DOHH2 (cell line): ENCODE results near the gene SIGLEC7.

ENCODE experiments used
- EZH2phosphoT487 ChIP-seq: fragments of 200-600 bp; sonication (generic); IDR thresholded peaks from 2 replicates; pipeline ENCODE4 v1.6.1; 2017; ENCODE audit warnings: borderline replicate concordance, mild to moderate bottlenecking, antibody characterized with exemption, low read length, moderate library complexity, mixed read lengths
- TF ChIP-seq, protein P1 (sequence below): fragments of 200-600 bp; sonication (generic); IDR thresholded peaks from one replicate; pipeline ENCODE4 v1.5.1; 2014; ENCODE audit warnings: antibody characterized with exemption, mild to moderate bottlenecking, low read depth, low read length; ENCODE audit not compliant: poor library complexity, severe bottlenecking

DNA sequence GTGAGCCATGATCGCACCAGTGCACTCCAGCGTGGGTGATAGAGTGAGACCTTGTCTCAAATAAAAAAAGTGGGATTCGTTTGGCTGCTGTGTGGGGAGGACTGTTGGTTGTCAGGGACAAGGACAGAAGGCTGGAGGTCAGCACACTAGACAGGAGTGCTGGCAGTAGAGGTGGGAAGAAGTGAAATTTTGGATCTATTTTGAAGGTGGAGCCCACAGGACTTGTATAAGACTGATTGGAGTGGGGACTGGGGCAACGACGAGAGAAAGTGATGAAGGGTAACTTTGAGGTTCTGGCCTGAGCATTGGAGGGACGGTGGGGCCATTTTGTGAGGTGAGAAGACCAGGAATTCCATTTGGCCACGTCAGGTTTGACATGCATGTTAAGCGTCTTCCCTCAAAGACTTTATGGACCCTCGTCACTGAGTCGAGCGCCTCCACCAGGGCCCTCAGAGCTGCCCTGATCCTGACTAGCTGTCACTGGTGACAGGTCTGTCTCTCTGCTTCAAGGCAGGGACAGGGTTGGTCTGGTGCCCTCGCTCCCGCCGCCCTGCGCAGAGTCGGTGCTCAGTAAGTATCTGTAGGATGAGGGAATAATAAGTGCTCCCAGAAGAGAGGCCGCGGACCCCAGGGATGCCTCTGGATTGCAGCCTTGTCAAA is 34.6 kb upstream of the SIGLEC7 start:
- TF ChIP-seq, protein P1, sequence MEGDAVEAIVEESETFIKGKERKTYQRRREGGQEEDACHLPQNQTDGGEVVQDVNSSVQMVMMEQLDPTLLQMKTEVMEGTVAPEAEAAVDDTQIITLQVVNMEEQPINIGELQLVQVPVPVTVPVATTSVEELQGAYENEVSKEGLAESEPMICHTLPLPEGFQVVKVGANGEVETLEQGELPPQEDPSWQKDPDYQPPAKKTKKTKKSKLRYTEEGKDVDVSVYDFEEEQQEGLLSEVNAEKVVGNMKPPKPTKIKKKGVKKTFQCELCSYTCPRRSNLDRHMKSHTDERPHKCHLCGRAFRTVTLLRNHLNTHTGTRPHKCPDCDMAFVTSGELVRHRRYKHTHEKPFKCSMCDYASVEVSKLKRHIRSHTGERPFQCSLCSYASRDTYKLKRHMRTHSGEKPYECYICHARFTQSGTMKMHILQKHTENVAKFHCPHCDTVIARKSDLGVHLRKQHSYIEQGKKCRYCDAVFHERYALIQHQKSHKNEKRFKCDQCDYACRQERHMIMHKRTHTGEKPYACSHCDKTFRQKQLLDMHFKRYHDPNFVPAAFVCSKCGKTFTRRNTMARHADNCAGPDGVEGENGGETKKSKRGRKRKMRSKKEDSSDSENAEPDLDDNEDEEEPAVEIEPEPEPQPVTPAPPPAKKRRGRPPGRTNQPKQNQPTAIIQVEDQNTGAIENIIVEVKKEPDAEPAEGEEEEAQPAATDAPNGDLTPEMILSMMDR: peak; percentile 41
- no peak for TF ChIP-seq EZH2phosphoT487
